SU-DHL-6 (cell line): Measurements from ENCODE around the gene ADCY10.
"Not testable (repeated sequence)": the region's sequence is repeated elsewhere in the genome, so short reads cannot be mapped to it uniquely, and the experiment has no call there.

Source experiments
- CTCF ChIP-seq: fragments of 200-600 bp; sonication (generic); IDR thresholded peaks from one replicate; pipeline ENCODE4 v1.5.1; 2017; ENCODE audit warnings: antibody characterized with exemption, mild to moderate bottlenecking, low read length, moderate library complexity; ENCODE audit not compliant: insufficient read depth, poor library complexity, severe bottlenecking
- EZH2phosphoT487 ChIP-seq: fragments of 200-600 bp; sonication (generic), shearing (Covaris generic); conservative IDR thresholded peaks from 2 replicates; pipeline ENCODE4 v1.6.1; 2018; ENCODE audit warnings: mild to moderate bottlenecking, antibody characterized with exemption, low read length, moderate library complexity, mixed read lengths

GRCh38 chr1:167806676-167807075 is 107.3 kb downstream of the ADCY10 start:
- TF ChIP-seq CTCF, EZH2phosphoT487: not testable (repeated sequence)
